ENCODE data around the gene IGF1R. TPM values are rescaled to one million over a fixed set of nuclear protein-coding genes. Genes with fewer than 3 reads are reported as not detected.

The IGF1R gene
- total RNA-seq, 1 donor from 2014 or later = 53.7 TPM

GRCh38 chr15:98725874-98726273 is 77.5 kb downstream of the IGF1R start:
- no peak for DNase-seq (ENCODE audit: low spot score)

GRCh38 chr15:98727115-98728040 is 79.0 kb downstream of the IGF1R start:
- DNase-seq (ENCODE audit: low spot score) = peak; percentile 95

GRCh38 chr15:98728082-98728810 is 79.9 kb downstream of the IGF1R start:
- peak; percentile 21 for DNase-seq (ENCODE audit: low spot score)

- no peak for DNase-seq (ENCODE audit: low spot score)
These were observed 80.4 kb downstream of the IGF1R start for GRCh38 chr15:98728811-98729160.

- DNase-seq (ENCODE audit: low spot score) = no peak
These were observed 81.2 kb downstream of the IGF1R start for GRCh38 chr15:98729446-98730042.

GRCh38 chr15:98730860-98731711 is 82.7 kb downstream of the IGF1R start:
- DNase-seq (ENCODE audit: low spot score) = no peak

- no peak for DNase-seq (ENCODE audit: low spot score)
These were observed 83.5 kb downstream of the IGF1R start for GRCh38 chr15:98731712-98732450.

- no peak for DNase-seq (ENCODE audit: low spot score)
These were observed 84.8 kb downstream of the IGF1R start for GRCh38 chr15:98733098-98733497.

- no peak for DNase-seq (ENCODE audit: low spot score)
These were observed 86.3 kb downstream of the IGF1R start for GRCh38 chr15:98734466-98735199.

GRCh38 chr15:98735304-98735703 is 87.0 kb downstream of the IGF1R start:
- DNase-seq (ENCODE audit: low spot score) = no peak

- no peak for DNase-seq (ENCODE audit: low spot score)
These were observed 87.7 kb downstream of the IGF1R start for GRCh38 chr15:98735895-98736617.

GRCh38 chr15:98737159-98737558 is 88.8 kb downstream of the IGF1R start:
- no peak for DNase-seq (ENCODE audit: low spot score)

GRCh38 chr15:98737721-98738120 is 89.4 kb downstream of the IGF1R start:
- DNase-seq (ENCODE audit: low spot score) = no peak

GRCh38 chr15:98738689-98739401 is 90.5 kb downstream of the IGF1R start:
- DNase-seq (ENCODE audit: low spot score) = no peak

- no peak for DNase-seq (ENCODE audit: low spot score)
These were observed 92.0 kb downstream of the IGF1R start for GRCh38 chr15:98740295-98740694.

GRCh38 chr15:98740963-98741362 is 92.6 kb downstream of the IGF1R start:
- no peak for DNase-seq (ENCODE audit: low spot score)

- DNase-seq (ENCODE audit: low spot score) = no peak
These were observed 94.8 kb downstream of the IGF1R start for GRCh38 chr15:98743177-98743576.

GRCh38 chr15:98744506-98744905 is 96.2 kb downstream of the IGF1R start:
- no peak for DNase-seq (ENCODE audit: low spot score)

GRCh38 chr15:98745179-98745578 is 96.8 kb downstream of the IGF1R start:
- DNase-seq (ENCODE audit: low spot score) = no peak
